ENCODE data around the gene UBA3.

The UBA3 gene

GRCh38 chr3:69012800-69013252, 67.3 kb downstream of the UBA3 start:
- peak in 27 of 56 donors; percentile 3 to 59 (median 30) for DNase-seq

GRCh38 chr3:69012100-69012799, 67.9 kb downstream of the UBA3 start:
- peak in 4 of 56 donors; percentile 4 to 10 (median 6) for DNase-seq

GRCh38 chr3:69011096-69011730, 69.0 kb downstream of the UBA3 start:
- DNase-seq: no peak

GRCh38 chr3:69009559-69010410, 70.4 kb downstream of the UBA3 start:
- DNase-seq: peak in 1 of 56 donors; percentile 10

GRCh38 chr3:69008980-69009379, 71.2 kb downstream of the UBA3 start:
- peak in 1 of 56 donors; percentile 2 for DNase-seq

GRCh38 chr3:69005791-69006482, 74.2 kb downstream of the UBA3 start:
- DNase-seq: no peak

- no peak for DNase-seq
Observed at GRCh38 chr3:69005071-69005790, 74.9 kb downstream of the UBA3 start.

Measured in amygdala (tissue), 56 donors.